Measurements from ENCODE around the gene CCT7. TPM values are rescaled to one million over a fixed set of nuclear protein-coding genes. Genes with fewer than 3 reads are reported as not detected.

Gene CCT7
- total RNA-seq, 1 donor from 2014 or later: 194 TPM

DNA sequence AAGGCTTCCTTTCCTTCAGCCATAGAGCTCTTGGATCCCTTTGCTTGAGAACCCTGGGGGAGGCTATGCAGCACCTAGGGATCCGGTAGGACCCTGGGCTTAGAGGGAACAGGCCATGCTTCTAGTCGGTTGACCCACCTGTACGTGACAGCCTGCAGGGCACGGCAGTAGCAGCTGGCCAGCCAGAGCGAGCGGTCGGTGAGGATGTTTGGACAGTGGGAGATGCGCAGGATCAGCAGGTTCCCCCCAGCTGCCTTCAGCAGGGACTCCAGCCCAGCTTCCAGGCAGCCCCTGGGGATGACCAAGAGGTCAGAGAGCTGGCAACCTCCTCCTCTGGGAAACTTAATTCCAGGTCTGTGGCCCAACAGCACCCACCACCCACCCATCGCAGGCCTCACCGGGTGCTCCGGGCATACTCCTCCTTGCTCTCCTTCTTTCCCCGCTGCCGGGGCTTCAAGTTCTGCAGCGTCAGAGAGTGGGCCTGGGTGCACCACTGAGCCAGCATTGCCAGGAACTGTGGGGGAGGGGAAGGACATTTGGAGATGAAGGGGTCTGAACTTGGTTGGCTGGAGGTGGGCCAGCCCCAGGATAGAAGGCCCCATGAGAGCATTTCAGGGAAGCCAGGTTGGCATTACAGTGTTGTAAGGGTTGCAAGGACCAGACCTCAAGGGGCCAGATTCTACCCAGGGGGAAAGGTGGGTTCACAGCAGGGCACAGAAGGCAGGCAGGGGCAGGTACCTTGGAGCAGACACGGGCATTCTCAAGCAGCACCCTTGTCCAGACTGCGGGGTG lies 29.6 kb downstream of the CCT7 start:
- ATAC-seq: no peak
- intact Hi-C loops (cut with DNase I): no loop called here
- no peak for DNase-seq (ENCODE audit: low spot score)

DNA sequence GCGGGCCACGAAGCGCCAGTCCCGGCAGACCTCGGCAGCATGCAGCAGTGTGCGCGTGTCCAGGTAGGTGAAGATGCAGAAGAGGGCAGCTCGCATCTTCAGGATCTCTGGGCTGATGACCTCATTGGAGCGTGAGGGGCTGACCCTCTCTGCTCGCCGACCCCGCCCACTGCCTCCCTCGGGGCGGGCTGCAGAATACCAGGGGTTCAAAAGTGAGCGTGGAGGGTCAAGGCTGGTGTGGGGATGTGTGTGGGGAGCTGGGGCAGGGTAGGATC lies 30.2 kb downstream of the CCT7 start:
- ATAC-seq: no peak
- DNase-seq (ENCODE audit: low spot score): no peak
- intact Hi-C loops (cut with DNase I): no loop called here

DNA sequence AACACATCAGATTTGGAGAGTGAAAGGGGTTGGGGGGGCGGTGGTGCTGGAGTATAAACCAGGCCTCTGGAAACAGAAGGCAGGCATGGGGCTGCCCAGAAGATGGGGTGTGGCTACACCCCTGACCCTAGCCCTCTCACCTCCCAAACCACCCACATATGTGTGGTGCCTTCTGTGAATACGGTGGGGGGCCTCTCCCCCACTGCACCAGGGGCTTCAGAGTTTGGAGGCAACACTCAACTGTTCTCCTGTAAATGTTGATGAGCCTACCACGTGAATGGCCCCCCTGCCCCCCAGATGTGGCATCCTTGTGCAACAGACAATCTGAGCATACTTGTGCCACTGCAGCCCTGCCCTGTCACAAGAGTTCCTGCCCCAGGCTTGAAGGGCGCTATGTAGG lies 30.7 kb downstream of the CCT7 start:
- no peak for ATAC-seq
- intact Hi-C loops (cut with DNase I): no loop called here
- DNase-seq (ENCODE audit: low spot score): no peak

DNA sequence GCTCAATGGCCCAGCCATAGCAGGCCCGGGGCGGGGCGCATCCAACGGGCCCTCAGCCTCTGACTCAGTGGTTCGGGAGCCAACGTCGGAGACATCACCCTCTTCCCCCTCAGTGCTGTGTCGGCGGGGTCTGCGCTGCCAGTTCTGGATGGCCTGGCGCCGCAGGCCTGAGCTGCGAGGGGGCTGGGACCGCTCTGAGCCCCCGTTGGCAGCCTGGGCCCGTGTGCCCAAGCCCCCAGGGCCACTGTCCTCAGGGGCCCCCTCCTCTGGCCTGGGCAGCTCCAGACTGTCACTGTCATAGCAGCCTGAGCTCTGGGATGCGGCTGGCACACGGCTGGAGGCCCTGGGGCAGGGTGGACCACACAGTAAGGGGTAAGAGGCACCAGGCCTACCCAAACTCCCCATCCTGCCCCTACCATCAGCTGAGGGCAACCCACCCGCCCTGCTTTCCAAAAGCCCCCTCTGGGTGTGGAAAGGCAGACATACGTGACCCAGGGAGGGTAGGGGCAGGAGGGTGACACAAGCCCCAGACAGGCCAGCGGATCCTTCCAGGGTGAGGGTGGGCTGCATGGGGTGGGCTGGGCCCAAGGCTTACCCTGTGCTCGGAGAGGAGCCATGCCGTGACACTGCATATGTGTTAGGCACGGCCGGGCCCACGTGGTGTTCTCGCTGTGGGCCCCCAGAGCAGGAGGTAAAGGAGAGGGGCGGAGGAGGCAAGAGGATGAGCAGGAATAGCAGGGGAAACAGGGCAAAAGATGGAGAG lies 31.4 kb downstream of the CCT7 start:
- ATAC-seq (no peak), DNase-seq (ENCODE audit: low spot score) (no peak)
- intact Hi-C loops (cut with DNase I): no loop called here

DNA sequence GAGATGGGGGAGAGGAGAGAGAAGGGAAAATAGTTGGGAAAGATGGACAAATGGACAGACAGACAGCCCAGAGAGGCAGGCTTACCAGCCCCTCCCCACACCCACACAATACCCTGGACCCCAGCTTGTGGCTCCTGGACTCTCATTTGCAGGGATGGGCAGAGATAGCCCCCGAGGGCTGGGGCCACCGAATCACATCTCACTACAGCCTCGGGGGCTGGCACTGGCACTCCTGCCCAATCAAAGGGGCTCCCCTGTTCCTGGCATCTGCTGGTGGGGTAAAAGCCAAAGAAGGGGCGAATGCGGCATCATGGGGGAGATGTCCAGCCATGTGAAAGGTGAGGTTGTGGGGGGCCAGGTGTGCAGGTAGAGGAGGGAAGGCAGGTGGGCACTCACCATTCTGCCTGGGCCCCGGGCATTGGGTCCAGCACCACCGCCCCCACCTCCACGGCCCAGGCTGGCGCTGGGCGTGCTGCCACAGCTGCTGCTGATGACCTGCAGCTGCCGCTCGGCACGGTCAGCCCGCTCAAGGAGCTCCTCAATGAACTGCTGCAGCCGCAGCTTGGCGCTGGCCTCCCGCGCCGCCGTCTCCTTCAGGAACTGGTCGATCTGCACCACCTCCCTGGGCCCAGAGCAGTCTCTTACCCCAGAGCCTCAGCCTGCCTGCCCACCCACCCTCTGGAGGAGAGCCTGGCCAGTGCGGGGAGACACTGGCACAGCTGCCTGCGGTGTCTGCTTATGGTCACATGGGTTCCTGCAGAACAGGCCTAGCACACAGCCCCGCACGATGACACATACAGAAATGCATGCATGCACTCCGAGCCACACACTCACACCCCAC lies 32.2 kb downstream of the CCT7 start:
- ATAC-seq: no peak
- intact Hi-C loops (cut with DNase I): no loop called here
- DNase-seq (ENCODE audit: low spot score): no peak

DNA sequence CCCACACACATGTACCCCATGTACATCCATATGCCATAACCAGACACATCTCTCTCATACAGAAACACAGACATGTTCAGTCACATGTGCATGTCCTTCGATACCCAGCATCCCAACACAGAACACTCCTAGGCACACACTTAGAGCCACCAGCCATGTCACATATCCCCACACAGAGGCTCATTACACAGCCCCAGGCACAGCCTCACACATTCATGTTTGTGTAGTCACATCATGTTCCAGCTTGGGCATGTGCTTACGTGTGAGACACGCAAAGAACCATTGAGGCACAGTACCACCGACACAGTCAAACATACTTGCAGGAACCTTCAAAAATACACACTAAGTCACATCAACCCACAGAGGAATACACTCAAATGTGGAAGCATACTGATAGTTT lies 32.9 kb downstream of the CCT7 start:
- no peak for ATAC-seq

DNA sequence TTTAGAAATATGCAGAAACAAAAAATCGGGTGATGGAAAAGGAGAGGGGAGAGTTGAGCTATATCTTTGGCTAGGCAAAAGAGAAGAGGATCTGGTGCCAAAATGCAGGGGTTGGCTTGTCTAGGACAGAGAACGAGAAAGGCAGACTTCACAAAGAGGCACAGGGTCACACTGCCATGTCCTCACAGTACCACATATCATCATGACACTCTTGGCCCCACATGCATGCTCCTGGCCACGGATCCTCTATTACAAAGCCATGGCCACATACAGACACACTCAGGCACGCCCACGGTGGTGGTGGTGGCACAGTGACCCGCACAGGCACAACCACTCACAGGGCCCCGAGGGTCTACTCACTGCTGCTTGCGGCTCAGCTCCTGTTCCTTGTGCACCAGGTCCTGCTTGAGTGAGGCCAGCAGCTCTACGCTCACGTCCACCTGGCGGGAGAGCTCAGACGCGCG lies 34.3 kb downstream of the CCT7 start:
- intact Hi-C loops (cut with DNase I): no loop called here
- ATAC-seq (no peak), DNase-seq (ENCODE audit: low spot score) (no peak)

More for the DNA sequence above, 32.9 kb downstream of the CCT7 start:
- no peak for DNase-seq (ENCODE audit: low spot score)
- intact Hi-C loops (cut with DNase I): no loop called here

DNA sequence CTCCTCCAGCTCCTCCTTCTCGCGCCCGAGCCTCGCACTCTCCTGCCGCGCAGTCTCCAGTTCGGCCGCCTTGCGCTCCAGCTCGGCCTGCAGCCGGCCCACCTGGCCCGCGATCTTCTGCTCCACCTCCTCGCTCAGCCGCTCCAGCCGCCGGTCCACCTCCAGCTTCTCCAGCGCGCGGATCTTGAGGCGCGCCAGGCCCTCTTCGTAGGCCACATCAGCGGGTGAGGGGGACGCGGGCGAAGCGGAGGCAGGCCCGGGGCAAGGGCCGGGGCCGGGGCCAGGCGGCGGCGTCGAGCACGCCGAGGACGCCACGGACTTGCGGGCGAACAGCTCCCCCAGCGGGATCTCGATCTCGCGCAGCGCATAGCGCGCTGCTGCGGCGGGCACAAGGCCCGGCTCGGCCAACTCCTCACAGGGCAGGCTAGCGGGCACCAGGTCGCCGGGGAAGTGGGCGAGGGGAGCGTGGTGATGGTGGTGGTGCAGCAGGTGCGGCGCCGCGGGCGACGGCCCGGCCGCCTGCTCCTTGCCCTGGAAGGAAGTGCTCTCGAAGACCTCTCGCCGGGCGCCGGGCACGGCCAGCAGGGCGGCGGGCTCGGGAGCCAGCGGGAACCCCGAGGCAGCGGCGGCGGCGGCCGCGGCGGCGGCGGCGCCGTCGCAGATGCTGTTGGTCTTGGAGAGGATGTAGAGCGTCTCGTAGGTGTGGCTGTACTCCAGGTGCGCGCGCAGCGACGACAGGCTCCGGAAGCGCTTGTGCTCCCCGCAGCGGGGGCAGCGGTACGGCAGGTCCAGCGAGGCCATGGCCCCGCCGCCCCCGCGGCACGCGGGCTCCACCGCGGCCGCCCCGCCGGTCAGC lies 35.0 kb downstream of the CCT7 start:
- intact Hi-C loops (cut with DNase I): no loop called here
- DNase-seq (ENCODE audit: low spot score): no peak
- no peak for ATAC-seq

DNA sequence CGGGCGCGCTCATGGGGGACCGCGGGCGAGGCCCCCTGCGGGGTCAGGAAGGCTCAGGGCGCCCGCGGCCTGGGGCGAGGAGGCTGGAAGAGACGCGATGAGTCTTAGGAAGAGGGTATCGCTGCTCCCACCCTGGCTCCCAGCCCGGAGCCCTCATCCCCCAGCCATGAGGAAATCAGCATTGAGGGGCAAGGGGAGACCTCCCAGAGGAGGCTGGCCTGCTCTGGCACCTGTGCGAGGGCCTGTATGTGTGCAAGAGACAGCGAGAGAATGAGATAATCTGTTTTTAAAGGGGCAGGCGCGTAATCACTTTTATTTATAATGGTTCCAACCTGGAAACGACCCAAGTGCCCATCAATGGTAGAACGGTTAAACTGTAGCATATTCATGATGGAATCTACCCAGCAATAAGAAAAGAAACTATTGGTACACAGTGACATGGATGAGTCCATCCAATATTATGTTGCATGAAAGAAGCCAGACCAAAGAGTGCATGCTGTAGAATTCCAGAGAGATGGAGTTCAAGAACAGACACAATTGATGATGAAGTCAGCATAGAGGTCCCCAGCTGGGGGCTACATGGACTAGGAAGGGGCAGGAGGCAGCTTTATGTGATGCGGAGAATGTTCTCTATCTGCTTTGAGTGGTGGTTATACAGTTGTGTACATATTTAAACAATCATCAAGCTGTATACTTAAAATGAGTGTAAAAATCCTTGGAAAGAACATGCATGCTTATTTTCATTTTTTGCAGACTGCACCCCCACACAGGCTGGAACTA lies 35.8 kb downstream of the CCT7 start:
- ATAC-seq (no peak), DNase-seq (ENCODE audit: low spot score) (no peak)
- intact Hi-C loops (cut with DNase I): no loop called here

DNA sequence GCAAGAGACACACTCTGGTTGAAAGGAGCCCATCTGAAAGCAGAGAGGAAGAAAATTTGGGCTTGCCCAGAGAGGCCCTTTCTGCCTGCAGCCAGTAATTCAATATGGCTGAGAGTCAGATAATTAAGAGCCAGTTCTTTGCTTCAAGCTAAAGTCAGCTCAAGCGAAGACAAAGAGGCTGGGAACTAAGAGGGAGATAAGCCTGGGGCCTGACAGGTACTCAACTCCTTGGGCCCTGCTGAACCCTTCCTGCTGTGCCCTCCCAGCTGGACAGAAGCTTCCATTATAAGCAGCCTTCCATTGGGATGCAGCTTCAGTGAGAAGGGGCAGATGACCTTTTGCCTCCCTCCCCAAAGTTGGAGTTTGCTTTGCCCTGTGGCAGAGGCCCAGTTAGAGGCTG lies 38.2 kb downstream of the CCT7 start:
- ATAC-seq (no peak), DNase-seq (ENCODE audit: low spot score) (no peak)
- intact Hi-C loops (cut with DNase I): no loop called here

DNA sequence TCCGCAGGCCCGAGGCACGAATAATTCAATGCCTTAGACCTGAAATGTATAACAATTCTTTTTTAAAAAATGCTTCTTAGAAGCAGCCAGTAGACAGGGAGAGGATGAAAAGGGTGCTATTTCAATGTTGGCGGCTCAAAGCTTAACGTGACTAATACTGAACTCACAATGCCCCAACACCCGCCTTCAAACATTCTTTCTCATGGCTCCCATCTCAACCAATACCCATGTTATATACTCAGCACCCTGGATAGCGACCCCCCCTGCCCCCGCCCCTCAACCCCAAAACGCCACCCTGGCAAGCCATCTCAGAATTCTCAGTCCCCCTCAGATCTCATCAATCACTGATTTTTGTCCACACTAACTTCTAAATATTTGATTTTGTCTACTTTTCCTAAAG lies 45.7 kb downstream of the CCT7 start:
- intact Hi-C loops (cut with DNase I): no loop called here
- ATAC-seq (no peak), DNase-seq (ENCODE audit: low spot score) (no peak)

DNA sequence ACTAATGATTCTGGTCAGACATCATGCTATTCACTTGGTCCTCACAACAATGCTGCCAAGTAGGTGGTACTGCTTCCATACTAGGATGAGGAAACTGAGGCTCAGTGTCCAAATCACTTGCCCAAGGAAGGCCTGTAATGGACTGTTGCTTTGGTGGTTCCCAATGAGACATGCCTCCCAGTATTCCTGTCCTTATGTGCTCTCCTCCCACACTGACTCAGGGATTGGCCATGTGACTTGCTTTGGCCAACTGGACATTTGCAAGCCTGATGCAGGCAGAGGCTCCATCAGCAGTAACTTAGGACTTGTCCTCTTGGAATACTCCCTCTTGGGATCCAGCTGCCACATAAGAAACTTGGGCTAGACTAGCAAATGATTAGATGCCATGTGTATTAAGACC lies 47.1 kb downstream of the CCT7 start:
- no peak for DNase-seq (ENCODE audit: low spot score)
- no peak for ATAC-seq
- intact Hi-C loops (cut with DNase I): no loop called here

DNA sequence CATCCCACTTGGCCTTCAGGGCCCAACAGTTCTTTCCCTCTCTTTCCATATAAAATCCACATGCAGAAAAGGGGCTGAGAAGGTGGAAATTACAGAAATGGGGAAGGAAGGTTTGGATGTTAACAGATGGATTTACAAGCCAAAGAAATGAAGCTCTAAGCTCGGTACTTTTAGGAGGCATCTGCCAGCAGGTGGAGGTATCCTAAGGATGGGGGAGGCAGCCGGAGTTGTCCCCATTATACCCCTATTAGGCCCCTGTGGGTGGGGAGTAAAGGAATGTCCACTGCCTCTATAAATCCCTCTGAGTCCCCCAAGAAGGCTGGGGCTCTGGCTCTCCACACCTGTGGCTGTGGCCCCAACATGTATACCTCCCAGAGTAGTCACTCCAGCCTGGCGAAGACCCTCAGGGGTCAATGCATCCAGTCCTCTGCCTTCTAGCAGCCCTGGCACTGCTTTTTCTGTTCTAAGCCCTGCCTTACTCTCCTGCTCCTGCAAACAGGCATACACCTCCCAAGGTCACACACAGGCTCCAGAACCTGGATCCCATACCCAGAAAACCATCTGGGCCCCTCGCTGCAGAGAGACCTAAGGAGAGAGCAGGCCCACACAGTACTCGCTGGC lies 48.9 kb downstream of the CCT7 start:
- intact Hi-C loops (cut with DNase I): no loop called here
- ATAC-seq (no peak), DNase-seq (ENCODE audit: low spot score) (no peak)

DNA sequence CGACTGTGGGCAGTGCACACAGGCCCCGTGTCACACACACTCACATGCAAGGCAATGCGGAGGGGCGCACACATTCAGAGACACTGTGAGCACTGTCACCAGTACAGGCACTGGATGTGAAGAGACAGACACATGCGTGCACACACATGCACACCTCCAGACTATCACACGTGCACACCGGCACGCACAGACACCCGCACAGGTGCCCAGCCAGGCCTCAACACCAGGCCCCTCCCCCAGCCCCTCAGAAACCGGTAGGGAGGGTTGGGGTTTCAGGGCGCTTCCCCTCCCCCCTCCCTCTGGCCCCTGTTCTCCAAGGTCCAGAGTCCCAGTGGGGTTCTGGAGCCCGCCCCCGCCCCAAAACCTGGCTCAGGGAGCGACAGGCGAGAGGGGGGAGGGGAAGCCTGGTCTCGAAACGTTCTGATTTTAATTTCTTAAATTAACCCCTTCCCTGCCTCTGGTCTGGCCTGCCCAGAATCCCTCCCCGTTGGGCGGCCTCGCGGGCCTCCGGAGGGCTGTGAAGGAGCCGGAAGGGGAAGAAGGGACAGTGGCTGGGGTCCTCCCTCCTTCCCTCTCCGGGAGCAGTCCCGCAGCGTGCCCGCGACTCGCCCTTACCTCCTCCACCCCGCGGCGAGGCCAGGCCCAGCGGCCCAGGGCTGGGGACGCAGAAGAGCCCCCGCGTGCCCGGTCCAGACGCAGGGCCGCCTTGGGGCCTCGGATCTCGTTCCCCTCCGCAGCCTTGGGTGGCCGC lies 49.6 kb downstream of the CCT7 start:
- ATAC-seq: peak; percentile 34

DNA sequence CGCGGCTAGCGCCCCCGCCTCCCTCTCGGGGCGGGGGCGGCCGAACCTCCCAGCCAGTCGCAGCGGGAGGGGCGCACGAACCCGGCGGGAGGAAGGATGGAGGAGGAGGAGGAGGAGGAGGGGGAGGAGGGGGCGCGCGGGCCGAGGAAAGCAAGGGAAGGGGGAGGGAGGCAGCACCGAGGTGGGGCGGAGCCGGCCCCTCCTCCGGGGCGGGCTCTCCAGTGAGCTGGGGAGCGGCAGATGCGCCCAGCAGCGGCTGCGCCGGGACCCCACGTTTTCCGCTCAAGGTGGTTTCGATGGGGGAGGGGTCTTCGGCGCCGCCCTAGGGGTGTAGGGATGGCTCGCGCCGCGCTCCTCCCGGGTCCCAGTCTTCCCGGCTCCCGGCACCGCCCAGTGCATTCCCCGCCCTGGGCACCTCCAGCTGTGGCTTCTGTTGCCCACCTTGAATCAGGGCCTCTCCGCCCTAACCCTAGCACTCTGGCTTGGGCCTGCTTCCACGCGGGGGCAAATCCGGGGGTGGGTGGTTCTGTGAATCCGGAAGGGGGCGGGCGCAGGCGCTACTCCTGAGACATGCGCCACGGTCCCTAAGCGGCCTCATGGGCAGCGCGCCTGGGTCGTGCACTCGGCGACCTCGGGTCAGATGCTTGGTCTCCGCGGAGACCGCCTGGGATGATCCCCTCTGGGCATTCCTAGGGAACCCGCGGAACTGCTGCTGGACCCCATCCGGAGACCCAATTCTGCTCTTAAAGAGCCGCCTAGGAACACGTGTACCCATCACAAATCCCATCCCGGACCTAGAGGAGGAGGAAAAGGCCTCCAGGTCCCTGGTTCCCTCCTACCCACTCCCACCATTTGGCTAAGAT lies 50.4 kb downstream of the CCT7 start, which contains the start of gene FBXO41:
FBXO41 (minus strand) TSS at position 183 of the 863 bp plus-strand sequence. CDS start 14,848 bp downstream, outside the sequence.
- intact Hi-C loops (cut with DNase I): no loop called here

More for the DNA sequence above, 49.6 kb downstream of the CCT7 start:
- no peak for DNase-seq (ENCODE audit: low spot score)
- intact Hi-C loops (cut with DNase I): no loop called here

DNA sequence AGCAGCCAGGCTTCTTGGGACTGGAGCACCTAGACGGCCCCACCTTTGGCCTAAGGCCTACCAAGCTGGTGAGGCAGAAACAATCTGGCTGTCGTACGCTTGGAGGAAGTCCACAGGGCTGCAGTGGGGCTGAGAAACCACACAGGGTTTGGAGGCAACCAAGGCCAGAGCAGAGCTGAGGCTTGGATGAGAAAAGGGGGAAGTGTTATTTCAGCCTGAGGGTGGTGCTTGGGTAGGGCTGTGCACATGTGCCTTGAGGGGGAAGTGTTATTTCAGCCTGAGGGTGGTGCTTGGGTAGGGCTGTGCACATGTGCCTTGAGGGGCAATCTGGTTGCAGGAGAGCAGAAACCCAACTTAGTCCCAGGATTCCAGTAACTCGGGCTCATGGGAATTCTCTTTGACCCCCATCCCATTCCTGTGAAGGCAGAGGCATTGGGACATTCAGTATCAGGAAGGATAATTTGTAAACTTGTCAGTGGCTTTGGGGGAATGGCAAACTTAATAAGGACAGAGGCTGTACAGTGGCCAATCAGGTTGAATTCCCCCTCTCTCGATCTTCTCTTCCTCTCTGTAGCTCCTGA lies 51.1 kb downstream of the CCT7 start:
- intact Hi-C loops (cut with DNase I): no loop called here
- peak; percentile 76 for ATAC-seq
- no peak for DNase-seq (ENCODE audit: low spot score)

More for the DNA sequence above, 50.4 kb downstream of the CCT7 start, which contains the start of gene FBXO41:
- no peak for DNase-seq (ENCODE audit: low spot score)
- peak; percentile 64 for ATAC-seq
